GM12878 (cell line): Measurements from ENCODE around the gene SLC25A15.
A peak's percentile ranks its signal among the peaks of the same experiment; 100 is the strongest.

Experiments used
- PAX5 ChIP-seq: IDR thresholded peaks from 2 replicates; pipeline ENCODE4 v1.6.1; 2011; ENCODE audit warnings: low read depth, low read length, borderline replicate concordance
- PKNOX1 ChIP-seq: fragments of 450-650 bp; IDR thresholded peaks from 2 replicates; pipeline ENCODE4 v1.6.1; 2016; ENCODE audit warnings: mild to moderate bottlenecking
- POLR2AphosphoS5 ChIP-seq: IDR thresholded peaks from 2 replicates; pipeline ENCODE4 v1.6.1; 2011; ENCODE audit warnings: mild to moderate bottlenecking, low read length, inconsistent platforms
- TF ChIP-seq, protein P1 (sequence below), 3 experiments: IDR thresholded peaks in 2 of 3; conservative IDR thresholded peaks in 1 of 3; 2 replicates each; pipeline ENCODE4 v1.5.1; 2011; ENCODE audit warnings: low read depth in 3 of 3, low read length in 3 of 3, mild to moderate bottlenecking in 3 of 3, control low read depth in 2 of 3, moderate library complexity in 2 of 3, inconsistent platforms in 1 of 3, mixed read lengths in 1 of 3; ENCODE audit not compliant: control insufficient read depth in 2 of 3, insufficient read depth in 1 of 3; ENCODE audit errors: extremely low read depth in 1 of 3

DNA sequence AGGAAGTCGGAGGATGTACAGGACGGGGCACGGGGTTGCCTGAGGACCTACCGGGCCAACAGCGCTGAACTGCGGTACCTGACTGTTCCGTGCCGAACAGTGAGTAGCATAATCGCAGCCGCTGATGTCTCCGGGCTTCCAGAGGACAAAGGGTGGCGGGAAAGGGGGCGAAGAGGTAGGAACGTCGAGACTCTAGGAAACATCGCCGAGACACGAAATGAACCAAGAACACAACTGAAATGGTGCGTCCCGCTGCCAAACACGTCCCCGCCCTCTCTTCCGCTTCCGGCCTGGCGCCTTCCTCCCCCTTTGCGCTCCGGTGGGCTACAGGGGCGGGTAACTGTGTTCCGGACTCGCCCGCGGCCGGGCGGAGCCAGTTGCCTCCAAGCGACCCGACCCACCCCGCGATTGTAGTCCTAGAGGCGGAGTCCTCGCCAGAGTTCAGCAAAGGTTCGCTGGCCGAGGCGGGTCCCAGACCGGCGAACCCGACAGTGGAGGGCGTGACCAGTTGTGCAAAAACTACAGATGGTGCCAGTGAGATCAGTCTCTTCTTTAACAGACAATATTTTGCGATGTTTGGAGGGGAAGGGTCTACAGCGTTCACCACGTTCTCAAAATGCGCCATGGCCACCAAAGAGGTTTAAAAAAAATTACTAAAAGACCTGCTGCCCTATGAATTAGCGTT is 18.3 kb upstream of the SLC25A15 start, which contains the start of gene MRPS31:
- peak; percentile 95 for TF ChIP-seq POLR2AphosphoS5
- peak; percentile 89 for TF ChIP-seq PKNOX1
- TF ChIP-seq, protein P1, sequence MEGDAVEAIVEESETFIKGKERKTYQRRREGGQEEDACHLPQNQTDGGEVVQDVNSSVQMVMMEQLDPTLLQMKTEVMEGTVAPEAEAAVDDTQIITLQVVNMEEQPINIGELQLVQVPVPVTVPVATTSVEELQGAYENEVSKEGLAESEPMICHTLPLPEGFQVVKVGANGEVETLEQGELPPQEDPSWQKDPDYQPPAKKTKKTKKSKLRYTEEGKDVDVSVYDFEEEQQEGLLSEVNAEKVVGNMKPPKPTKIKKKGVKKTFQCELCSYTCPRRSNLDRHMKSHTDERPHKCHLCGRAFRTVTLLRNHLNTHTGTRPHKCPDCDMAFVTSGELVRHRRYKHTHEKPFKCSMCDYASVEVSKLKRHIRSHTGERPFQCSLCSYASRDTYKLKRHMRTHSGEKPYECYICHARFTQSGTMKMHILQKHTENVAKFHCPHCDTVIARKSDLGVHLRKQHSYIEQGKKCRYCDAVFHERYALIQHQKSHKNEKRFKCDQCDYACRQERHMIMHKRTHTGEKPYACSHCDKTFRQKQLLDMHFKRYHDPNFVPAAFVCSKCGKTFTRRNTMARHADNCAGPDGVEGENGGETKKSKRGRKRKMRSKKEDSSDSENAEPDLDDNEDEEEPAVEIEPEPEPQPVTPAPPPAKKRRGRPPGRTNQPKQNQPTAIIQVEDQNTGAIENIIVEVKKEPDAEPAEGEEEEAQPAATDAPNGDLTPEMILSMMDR (IDR thresholded peaks at IDR 0.05 in 2 of 3, conservative IDR thresholded peaks at IDR 0.05 in 1 of 3; ENCODE audit: control insufficient read depth in 2 of 3, extremely low read depth in 1 of 3, insufficient read depth in 1 of 3, low read depth in 3 of 3, low read length in 3 of 3): 0 out of 6 replicates have a peak, but pooled peaks of 1 of the 3 experiments have one; percentile 1
- peak; percentile 85 for TF ChIP-seq PAX5
